Thyroid gland (tissue), 4 donors: Measurements from ENCODE around the gene PHYKPL.

Source experiments
- POLR2A ChIP-seq, 2 donors: fragments of 450-650 bp; IDR thresholded peaks; one replicate each; pipeline ENCODE4 v1.6.1; 2017; ENCODE audit warnings: antibody characterized with exemption in 2 of 2, mild to moderate bottlenecking in 2 of 2, moderate library complexity in 1 of 2
- TF ChIP-seq, protein P1 (sequence below), 6 experiments: fragments of 200-600 bp in 3 of 6; fragments of 450-650 bp in 3 of 6; sonication (generic) in 3 of 6; IDR thresholded peaks; one replicate each; pipeline ENCODE4 v1.5.1; 2016 to 2019; ENCODE audit warnings: antibody characterized with exemption in 6 of 6, mild to moderate bottlenecking in 2 of 6, inconsistent platforms in 1 of 6, moderate library complexity in 1 of 6

- TF ChIP-seq, protein P1, sequence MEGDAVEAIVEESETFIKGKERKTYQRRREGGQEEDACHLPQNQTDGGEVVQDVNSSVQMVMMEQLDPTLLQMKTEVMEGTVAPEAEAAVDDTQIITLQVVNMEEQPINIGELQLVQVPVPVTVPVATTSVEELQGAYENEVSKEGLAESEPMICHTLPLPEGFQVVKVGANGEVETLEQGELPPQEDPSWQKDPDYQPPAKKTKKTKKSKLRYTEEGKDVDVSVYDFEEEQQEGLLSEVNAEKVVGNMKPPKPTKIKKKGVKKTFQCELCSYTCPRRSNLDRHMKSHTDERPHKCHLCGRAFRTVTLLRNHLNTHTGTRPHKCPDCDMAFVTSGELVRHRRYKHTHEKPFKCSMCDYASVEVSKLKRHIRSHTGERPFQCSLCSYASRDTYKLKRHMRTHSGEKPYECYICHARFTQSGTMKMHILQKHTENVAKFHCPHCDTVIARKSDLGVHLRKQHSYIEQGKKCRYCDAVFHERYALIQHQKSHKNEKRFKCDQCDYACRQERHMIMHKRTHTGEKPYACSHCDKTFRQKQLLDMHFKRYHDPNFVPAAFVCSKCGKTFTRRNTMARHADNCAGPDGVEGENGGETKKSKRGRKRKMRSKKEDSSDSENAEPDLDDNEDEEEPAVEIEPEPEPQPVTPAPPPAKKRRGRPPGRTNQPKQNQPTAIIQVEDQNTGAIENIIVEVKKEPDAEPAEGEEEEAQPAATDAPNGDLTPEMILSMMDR (IDR thresholded peaks at IDR 0.05), result no peak
- no peak for TF ChIP-seq POLR2A (IDR thresholded peaks at IDR 0.05)
Observed at GRCh38 chr5:178199581-178200434, 32.8 kb downstream of the PHYKPL start.
